Activated CD8-positive, alpha-beta memory T cell treated with anti-CD3 and anti-CD28 coated beads, Interleukin-2, amount 50 U/mL, for 48 hours (primary cell): ENCODE results near the gene ECE2.

Experiments
- DNase-seq: peaks from one replicate; pipeline ENCODE4 v3.0.0-alpha.2; 2020

The ECE2 gene

GRCh38 chr3:184315871-184316661 lies 40.2 kb downstream of the ECE2 start:
- DNase-seq: no peak

- no peak for DNase-seq
Measured at GRCh38 chr3:184316792-184317191, 41.0 kb downstream of the ECE2 start.

GRCh38 chr3:184317201-184317600 lies 41.4 kb downstream of the ECE2 start:
- no peak for DNase-seq

GRCh38 chr3:184320104-184320445 lies 44.3 kb downstream of the ECE2 start:
- no peak for DNase-seq

GRCh38 chr3:184321666-184322065 lies 45.8 kb downstream of the ECE2 start:
- DNase-seq: no peak

GRCh38 chr3:184322731-184323487 lies 47.1 kb downstream of the ECE2 start:
- DNase-seq: no peak

GRCh38 chr3:184323696-184324095 lies 47.9 kb downstream of the ECE2 start:
- no peak for DNase-seq

GRCh38 chr3:184325269-184325668 lies 49.4 kb downstream of the ECE2 start:
- DNase-seq: no peak

- no peak for DNase-seq
Measured at GRCh38 chr3:184325715-184326369, 50.0 kb downstream of the ECE2 start.

GRCh38 chr3:184327171-184327570 lies 51.3 kb downstream of the ECE2 start:
- no peak for DNase-seq

GRCh38 chr3:184328516-184328915 lies 52.7 kb downstream of the ECE2 start:
- DNase-seq: no peak

GRCh38 chr3:184332370-184333090 lies 56.7 kb downstream of the ECE2 start:
- DNase-seq: no peak

- no peak for DNase-seq
Measured at GRCh38 chr3:184333190-184333589, 57.4 kb downstream of the ECE2 start.

- no peak for DNase-seq
Measured at GRCh38 chr3:184333700-184334099, 57.9 kb downstream of the ECE2 start.

GRCh38 chr3:184334470-184335158 lies 58.8 kb downstream of the ECE2 start:
- peak; percentile 77 for DNase-seq

GRCh38 chr3:184335291-184335660 lies 59.5 kb downstream of the ECE2 start:
- no peak for DNase-seq

GRCh38 chr3:184335661-184336546 lies 60.1 kb downstream of the ECE2 start:
- DNase-seq: peak; percentile 99

- DNase-seq: no peak
Measured at GRCh38 chr3:184336547-184337398, 61.0 kb downstream of the ECE2 start.

GRCh38 chr3:184337399-184337714 lies 61.5 kb downstream of the ECE2 start, which contains the start of gene FAM131A:
Gene FAM131A (plus strand): TSS chr3:184337600. CDS start chr3:184337631, 31 bp downstream.
- no peak for DNase-seq

GRCh38 chr3:184337981-184338380 lies 62.2 kb downstream of the ECE2 start:
- no peak for DNase-seq

- no peak for DNase-seq
Measured at GRCh38 chr3:184338511-184338945, 62.7 kb downstream of the ECE2 start.
